ENCODE measurements around the gene TAF4. TPM values are rescaled to one million over a fixed set of nuclear protein-coding genes. Genes with fewer than 3 reads are reported as not detected.

The TAF4 gene
- total and polyA plus RNA-seq, 2 of the 13 experiments (the other 11 are each of a cell fraction or from before 2014, with no cell fraction given), result 5.9 to 12.0 TPM

- TF ChIP-seq, protein P1, sequence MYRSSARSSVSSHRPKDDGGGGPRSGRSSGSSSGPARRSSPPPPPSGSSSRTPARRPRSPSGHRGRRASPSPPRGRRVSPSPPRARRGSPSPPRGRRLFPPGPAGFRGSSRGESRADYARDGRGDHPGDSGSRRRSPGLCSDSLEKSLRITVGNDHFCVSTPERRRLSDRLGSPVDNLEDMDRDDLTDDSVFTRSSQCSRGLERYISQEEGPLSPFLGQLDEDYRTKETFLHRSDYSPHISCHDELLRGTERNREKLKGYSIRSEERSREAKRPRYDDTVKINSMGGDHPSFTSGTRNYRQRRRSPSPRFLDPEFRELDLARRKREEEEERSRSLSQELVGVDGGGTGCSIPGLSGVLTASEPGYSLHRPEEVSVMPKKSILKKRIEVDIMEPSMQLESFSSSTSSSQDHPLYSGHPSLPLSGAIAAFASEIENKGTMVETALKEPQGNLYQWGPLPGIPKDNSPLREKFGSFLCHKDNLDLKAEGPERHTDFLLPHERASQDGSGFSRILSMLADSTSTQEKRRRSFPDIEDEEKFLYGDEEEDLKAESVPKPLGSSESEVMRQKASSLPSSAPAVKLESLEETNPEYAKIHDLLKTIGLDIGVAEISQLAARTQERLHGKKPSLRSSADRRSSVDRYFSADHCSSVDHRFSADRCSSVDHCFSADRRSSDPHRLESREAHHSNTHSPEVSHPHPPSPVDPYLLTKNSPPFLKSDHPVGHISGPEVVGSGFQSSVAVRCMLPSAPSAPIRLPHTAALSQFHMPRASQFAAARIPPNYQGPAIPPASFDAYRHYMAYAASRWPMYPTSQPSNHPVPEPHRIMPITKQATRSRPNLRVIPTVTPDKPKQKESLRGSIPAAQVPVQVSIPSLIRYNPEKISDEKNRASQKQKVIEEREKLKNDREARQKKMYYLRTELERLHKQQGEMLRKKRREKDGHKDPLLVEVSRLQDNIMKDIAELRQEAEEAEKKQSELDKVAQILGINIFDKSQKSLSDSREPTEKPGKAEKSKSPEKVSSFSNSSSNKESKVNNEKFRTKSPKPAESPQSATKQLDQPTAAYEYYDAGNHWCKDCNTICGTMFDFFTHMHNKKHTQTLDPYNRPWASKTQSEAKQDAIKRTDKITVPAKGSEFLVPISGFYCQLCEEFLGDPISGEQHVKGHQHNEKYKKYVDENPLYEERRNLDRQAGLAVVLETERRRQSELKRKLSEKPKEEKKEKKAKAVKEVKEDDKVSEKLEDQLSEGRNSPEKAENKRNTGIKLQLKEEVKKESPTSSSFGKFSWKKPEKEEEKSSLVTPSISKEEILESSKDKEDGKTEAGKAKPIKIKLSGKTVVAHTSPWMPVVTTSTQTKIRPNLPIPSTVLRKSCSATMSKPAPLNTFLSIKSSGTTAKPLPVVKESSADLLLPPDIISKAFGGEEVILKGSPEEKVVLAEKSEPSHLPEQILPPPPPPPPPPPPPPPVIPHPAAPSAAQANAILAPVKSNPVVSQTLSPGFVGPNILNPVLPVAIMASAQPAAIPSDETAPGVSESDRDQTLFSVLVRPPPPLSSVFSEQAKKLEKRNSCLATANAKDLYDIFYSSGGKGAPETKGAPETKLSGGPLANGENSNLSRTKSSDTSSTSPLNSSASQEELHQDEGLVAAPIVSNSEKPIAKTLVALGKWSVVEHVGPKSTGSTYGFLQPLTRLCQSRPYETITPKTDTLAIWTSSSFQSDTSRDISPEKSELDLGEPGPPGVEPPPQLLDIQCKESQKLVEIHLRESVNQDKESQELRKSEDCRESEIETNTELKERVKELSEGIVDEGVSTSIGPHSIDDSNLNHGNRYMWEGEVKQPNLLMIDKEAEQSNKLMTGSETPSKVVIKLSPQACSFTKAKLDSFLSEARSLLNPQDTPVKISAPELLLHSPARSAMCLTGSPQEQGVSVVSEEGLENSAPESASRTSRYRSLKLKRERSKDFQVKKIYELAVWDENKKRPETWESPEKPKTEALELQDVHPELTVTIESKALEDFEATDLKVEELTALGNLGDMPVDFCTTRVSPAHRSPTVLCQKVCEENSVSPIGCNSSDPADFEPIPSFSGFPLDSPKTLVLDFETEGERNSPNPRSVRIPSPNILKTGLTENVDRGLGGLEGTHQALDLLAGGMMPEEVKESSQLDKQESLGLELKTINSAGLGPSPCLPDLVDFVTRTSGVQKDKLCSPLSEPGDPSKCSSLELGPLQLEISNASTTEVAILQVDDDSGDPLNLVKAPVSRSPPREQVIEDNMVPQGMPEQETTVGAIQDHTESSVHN (CRISPR knock-in tag; IDR thresholded peaks at IDR 0.05), result 0 out of 2 replicates have a peak, but pooled peaks have one; percentile 2
- TF ChIP-seq ARNTL (CRISPR knock-in tag; IDR thresholded peaks at IDR 0.05) (no peak), NR3C1 (CRISPR knock-in tag; IDR thresholded peaks at IDR 0.05) (no peak), ZNF326 (CRISPR knock-in tag; IDR thresholded peaks at IDR 0.05; ENCODE audit: borderline replicate concordance) (no peak), SNRNP70 (IDR thresholded peaks at IDR 0.05; ENCODE audit: low read depth, low read length) (no peak), ZFP82 (CRISPR knock-in tag; IDR thresholded peaks at IDR 0.05; ENCODE audit: borderline replicate concordance) (no peak), MAF1 (CRISPR knock-in tag; IDR thresholded peaks at IDR 0.05; ENCODE audit: borderline replicate concordance) (no peak), FOXK1 (CRISPR knock-in tag; IDR thresholded peaks at IDR 0.05; ENCODE audit: borderline replicate concordance, low read depth) (peak; percentile 45; the same call in 1 of the 2 replicates), HNRNPH1 (optimal IDR thresholded peaks at IDR 0.05; ENCODE audit: low read depth, low read length) (no peak), NR1H2 (CRISPR knock-in tag; IDR thresholded peaks at IDR 0.05; ENCODE audit: borderline replicate concordance, low read depth) (no peak), ZNF17 (CRISPR knock-in tag; IDR thresholded peaks at IDR 0.05) (no peak), KLF9 (CRISPR knock-in tag; IDR thresholded peaks at IDR 0.05; ENCODE audit: low read depth) (no peak), ZNF383 (CRISPR knock-in tag; IDR thresholded peaks at IDR 0.05; ENCODE audit: borderline replicate concordance) (no peak), HNRNPL (IDR thresholded peaks at IDR 0.05; ENCODE audit: low read depth, low read length) (no peak), KDM3A (CRISPR knock-in tag; IDR thresholded peaks at IDR 0.05; ENCODE audit: low read depth) (no peak), ZSCAN30 (CRISPR knock-in tag; IDR thresholded peaks at IDR 0.05) (no peak), ZNF30 (CRISPR knock-in tag; IDR thresholded peaks at IDR 0.05) (no peak), ZNF773 (CRISPR knock-in tag; IDR thresholded peaks at IDR 0.05; ENCODE audit: borderline replicate concordance) (no peak), MTF1 (CRISPR knock-in tag; IDR thresholded peaks at IDR 0.05) (no peak), IKZF1 (IDR thresholded peaks at IDR 0.05) (no peak), ZFAT (CRISPR knock-in tag; conservative IDR thresholded peaks at IDR 0.05) (no peak)
- TF ChIP-seq, protein P2, sequence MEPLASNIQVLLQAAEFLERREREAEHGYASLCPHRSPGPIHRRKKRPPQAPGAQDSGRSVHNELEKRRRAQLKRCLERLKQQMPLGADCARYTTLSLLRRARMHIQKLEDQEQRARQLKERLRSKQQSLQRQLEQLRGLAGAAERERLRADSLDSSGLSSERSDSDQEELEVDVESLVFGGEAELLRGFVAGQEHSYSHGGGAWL (CRISPR knock-in tag; IDR thresholded peaks at IDR 0.05), result peak; percentile 38; the same call in 1 of the 2 replicates
- TF ChIP-seq, protein P3, sequence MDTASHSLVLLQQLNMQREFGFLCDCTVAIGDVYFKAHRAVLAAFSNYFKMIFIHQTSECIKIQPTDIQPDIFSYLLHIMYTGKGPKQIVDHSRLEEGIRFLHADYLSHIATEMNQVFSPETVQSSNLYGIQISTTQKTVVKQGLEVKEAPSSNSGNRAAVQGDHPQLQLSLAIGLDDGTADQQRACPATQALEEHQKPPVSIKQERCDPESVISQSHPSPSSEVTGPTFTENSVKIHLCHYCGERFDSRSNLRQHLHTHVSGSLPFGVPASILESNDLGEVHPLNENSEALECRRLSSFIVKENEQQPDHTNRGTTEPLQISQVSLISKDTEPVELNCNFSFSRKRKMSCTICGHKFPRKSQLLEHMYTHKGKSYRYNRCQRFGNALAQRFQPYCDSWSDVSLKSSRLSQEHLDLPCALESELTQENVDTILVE (CRISPR knock-in tag; IDR thresholded peaks at IDR 0.05), result peak; percentile 43; the same call in 1 of the 2 replicates
These were observed 34.7 kb downstream of the TAF4 start (continued) for GRCh38 chr20:62030834-62031434.

Data from HepG2 (cell line).